ENCODE measurements around the gene CNNM3.

- peak; percentile 46 for TF ChIP-seq CTCF (IDR thresholded peaks at IDR 0.05; ENCODE audit: low read depth, low read length, missing input control)
- TF ChIP-seq HNF4G (IDR thresholded peaks at IDR 0.05), result no peak
- peak; percentile 28 for TF ChIP-seq REST (IDR thresholded peaks at IDR 0.05)
- no peak for TF ChIP-seq MAX (IDR thresholded peaks at IDR 0.05)
- TF ChIP-seq SP1 (IDR thresholded peaks at IDR 0.05), result peak; percentile 48
- TF ChIP-seq FOXA2 (IDR thresholded peaks at IDR 0.05), result no peak
- peak in 1 of 2 donors; percentile 44 for TF ChIP-seq RAD21 (IDR thresholded peaks at IDR 0.05)
- TF ChIP-seq JUND (IDR thresholded peaks at IDR 0.05), result no peak
- TF ChIP-seq GABPA (IDR thresholded peaks at IDR 0.05 in 1 of 2, conservative IDR thresholded peaks at IDR 0.05 in 1 of 2), result peak in 1 of 2 donors; percentile 77
- no peak for TF ChIP-seq ATF3 (IDR thresholded peaks at IDR 0.05)
- no peak for TF ChIP-seq ZBTB33 (IDR thresholded peaks at IDR 0.05)
- no peak for TF ChIP-seq TAF1 (conservative IDR thresholded peaks at IDR 0.05)
- no peak for TF ChIP-seq FOXA1 (IDR thresholded peaks at IDR 0.05)
Observed at GRCh38 chr2:96868555-96869280, 52.6 kb downstream of the CNNM3 start.

Data from liver (tissue), 3 donors.